Colonic mucosa (tissue), 4 donors: Measurements from ENCODE around the gene TNFAIP6. TPM values are rescaled to one million over a fixed set of nuclear protein-coding genes. Genes with fewer than 3 reads are reported as not detected.
"Not testable (repeated sequence)": the region's sequence is repeated elsewhere in the genome, so short reads cannot be mapped to it uniquely, and the experiment has no call there.

Source experiments
- DNase-seq: peaks from one replicate; pipeline ENCODE4 v3.0.0-alpha.2; 2020
- H3K27ac ChIP-seq: fragments of 200-600 bp; one replicate; pipeline ENCODE4 v1.8.0; 2021
- H3K27me3 ChIP-seq: fragments of 200-600 bp; one replicate; pipeline ENCODE4 v1.8.0; 2021
- H3K36me3 ChIP-seq: fragments of 200-600 bp; one replicate; pipeline ENCODE4 v1.8.0; 2021
- H3K4me1 ChIP-seq: fragments of 200-600 bp; one replicate; pipeline ENCODE4 v1.8.0; 2021; ENCODE audit warnings: mild to moderate bottlenecking
- H3K4me3 ChIP-seq: fragments of 200-600 bp; one replicate; pipeline ENCODE4 v1.8.0; 2021
- H3K9ac ChIP-seq, 2 donors: one replicate each; pipeline ENCODE4 v1.7.0; 2013; ENCODE audit warnings: control low read depth in 2 of 2, low read depth in 2 of 2, low read length in 2 of 2
- H3K9me3 ChIP-seq: fragments of 200-600 bp; one replicate; pipeline ENCODE4 v1.8.0; 2021
- intact Hi-C: fragments of 100-400 bp; cut with DNase I; formaldehyde crosslinking; loops from one replicate; pipeline ENCODE4 v1.14.1; 2022
- total RNA-seq, 2 donors: library from RNA; stranded (reverse); fragmentation: NEBNext Ultra II Directional in 1 of 2; extraction: Animal tissue kit (Norgen Biotek cat#: 25700) in 1 of 2; gene quantifications; one replicate each; pipeline ENCODE4 v1.2.1, GENCODE V29; 2021
- TF ChIP-seq, protein P1 (sequence below): fragments of 200-600 bp; IDR thresholded peaks from one replicate; pipeline ENCODE4 v1.8.0; 2022; ENCODE audit warnings: antibody characterized with exemption, mild to moderate bottlenecking
- donor health status: healthy.
- donor health status: DM: no; HTN: no; CAD: no.
- donor health status: DM: no; HTN: no; CAD: no.

TNFAIP6 gene
- 1 to 10 TPM in 1 of 2 donors, under 1 TPM in 1; 0.57 to 2.4 TPM for total RNA-seq

- no peak within 1 kb of the TSS for H3K27ac ChIP-seq
Measured at GRCh38 chr2:151357359-151357758, at the start of gene TNFAIP6. Gene TNFAIP6 (plus strand): TSS chr2:151357592. CDS start chr2:151357667, 75 bp downstream.

DNA sequence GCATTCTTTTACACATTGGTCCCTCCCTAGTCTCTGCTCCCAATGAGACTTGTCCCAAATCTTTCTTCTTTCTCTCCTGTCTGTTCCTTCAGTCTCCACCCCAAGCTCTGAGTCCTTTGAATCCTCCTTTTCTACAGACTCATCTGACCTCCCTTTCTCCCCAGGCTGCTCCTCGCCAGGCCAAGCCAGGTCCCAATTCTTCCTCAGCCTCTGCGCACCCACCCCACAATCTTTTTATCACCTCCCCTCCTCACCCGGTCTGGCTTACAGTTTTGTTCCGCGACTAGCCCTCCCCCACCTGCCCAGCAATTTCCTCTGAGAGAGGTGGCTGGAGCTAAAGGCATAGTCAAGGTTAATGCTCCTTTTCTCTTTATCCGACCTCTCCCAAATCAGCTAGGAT is 47.1 kb upstream of the TNFAIP6 start:
- H3K9me3 ChIP-seq, DNase-seq, H3K27me3 ChIP-seq, intact Hi-C loops, H3K4me1 ChIP-seq, H3K9ac ChIP-seq, H3K4me3 ChIP-seq, H3K27ac ChIP-seq, H3K36me3 ChIP-seq: not testable (repeated sequence)

More at GRCh38 chr2:151357359-151357758, at the start of gene TNFAIP6:
- H3K27me3 ChIP-seq: no peaks in the 10 kb centered on the region
- intact Hi-C loops: no loop called here
- TF ChIP-seq, protein P1, sequence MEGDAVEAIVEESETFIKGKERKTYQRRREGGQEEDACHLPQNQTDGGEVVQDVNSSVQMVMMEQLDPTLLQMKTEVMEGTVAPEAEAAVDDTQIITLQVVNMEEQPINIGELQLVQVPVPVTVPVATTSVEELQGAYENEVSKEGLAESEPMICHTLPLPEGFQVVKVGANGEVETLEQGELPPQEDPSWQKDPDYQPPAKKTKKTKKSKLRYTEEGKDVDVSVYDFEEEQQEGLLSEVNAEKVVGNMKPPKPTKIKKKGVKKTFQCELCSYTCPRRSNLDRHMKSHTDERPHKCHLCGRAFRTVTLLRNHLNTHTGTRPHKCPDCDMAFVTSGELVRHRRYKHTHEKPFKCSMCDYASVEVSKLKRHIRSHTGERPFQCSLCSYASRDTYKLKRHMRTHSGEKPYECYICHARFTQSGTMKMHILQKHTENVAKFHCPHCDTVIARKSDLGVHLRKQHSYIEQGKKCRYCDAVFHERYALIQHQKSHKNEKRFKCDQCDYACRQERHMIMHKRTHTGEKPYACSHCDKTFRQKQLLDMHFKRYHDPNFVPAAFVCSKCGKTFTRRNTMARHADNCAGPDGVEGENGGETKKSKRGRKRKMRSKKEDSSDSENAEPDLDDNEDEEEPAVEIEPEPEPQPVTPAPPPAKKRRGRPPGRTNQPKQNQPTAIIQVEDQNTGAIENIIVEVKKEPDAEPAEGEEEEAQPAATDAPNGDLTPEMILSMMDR: no peak
- no peak for DNase-seq
- no peaks in the 10 kb centered on the region for H3K36me3 ChIP-seq
- H3K9ac ChIP-seq: no peak within 1 kb of the TSS
- no peaks in the 10 kb centered on the region for H3K9me3 ChIP-seq
- H3K4me1 ChIP-seq: no peaks in the 10 kb centered on the region
- no peak within 1 kb of the TSS for H3K4me3 ChIP-seq

DNA sequence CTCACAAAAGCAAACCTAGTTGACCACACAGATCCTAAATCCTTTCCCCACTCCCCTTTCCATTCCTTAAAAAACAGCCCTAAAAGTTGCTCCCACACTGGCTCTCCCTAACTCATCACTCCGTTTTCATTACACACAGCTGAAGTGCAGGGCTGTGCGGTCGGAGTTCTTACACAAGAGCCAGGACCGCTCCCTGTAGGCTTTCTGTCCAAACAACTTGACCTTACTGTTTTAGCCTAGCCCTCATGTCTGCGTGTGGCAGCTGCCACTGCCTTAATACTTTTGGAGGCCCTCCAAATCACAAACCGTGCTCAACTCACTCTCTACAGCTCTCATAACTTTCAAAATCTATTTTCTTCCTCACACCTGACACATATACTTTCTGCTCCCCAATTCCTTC is 45.0 kb upstream of the TNFAIP6 start:
- H3K27ac ChIP-seq, H3K9me3 ChIP-seq, intact Hi-C loops, H3K36me3 ChIP-seq, H3K4me3 ChIP-seq, DNase-seq, H3K9ac ChIP-seq, H3K4me1 ChIP-seq, H3K27me3 ChIP-seq: not testable (repeated sequence)

- H3K27me3 ChIP-seq: no peaks in the 10 kb centered on the region
- H3K4me1 ChIP-seq: no peaks in the 10 kb centered on the region
- intact Hi-C loops: no loop called here
- TF ChIP-seq, protein P1: no peak
- H3K9me3 ChIP-seq: no peaks in the 10 kb centered on the region
- no peak overlapping the region for H3K27ac ChIP-seq
- H3K9ac ChIP-seq: no peak overlapping the region
- DNase-seq: no peak
- no peak overlapping the region for H3K4me3 ChIP-seq
- H3K36me3 ChIP-seq: no peaks in the 10 kb centered on the region
Measured at GRCh38 chr2:151315381-151315903, 42.0 kb upstream of the TNFAIP6 start.

DNA sequence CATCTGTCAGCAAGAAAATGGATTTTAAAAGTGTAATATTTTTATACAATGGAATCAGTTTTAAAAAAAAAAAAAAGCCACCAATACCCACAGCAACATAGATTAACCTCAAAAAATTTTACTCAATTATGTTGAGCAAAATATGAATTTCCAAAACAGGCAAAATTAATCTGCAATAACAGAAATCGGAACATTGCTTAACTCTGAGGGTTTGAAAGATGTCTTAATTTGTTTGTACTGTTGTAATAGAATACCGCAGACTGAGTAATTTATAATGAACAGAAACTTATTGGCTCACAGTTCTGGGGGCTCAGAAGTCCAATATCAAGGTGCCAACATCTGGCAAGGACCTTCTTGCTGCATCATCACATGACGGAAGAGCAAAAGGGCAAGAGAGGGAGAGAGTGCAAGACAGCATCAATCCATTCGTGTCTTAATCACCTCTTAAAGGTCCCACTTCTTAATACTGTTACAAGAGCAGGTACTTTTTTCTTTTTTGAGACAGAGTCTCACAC is 31.8 kb upstream of the TNFAIP6 start:
- TF ChIP-seq, protein P1: no peak
- DNase-seq: no peak
- Histone ChIP-seq H3K36me3 (no peaks in the 10 kb centered on the region), H3K27ac (no peak overlapping the region), H3K27me3 (no peaks in the 10 kb centered on the region), H3K4me1 (no peaks in the 10 kb centered on the region), H3K4me3 (no peak overlapping the region), H3K9ac (no peak overlapping the region), H3K9me3 (no peaks in the 10 kb centered on the region)
- intact Hi-C loops: no loop called here

- DNase-seq: no peak
- TF ChIP-seq, protein P1: no peak
- Histone ChIP-seq H3K4me3 (no peak overlapping the region), H3K9ac (no peak overlapping the region), H3K4me1 (no peaks in the 10 kb centered on the region), H3K27ac (no peak overlapping the region), H3K27me3 (no peaks in the 10 kb centered on the region), H3K36me3 (no peaks in the 10 kb centered on the region), H3K9me3 (no peaks in the 10 kb centered on the region)
- intact Hi-C loops: no loop called here
Measured at GRCh38 chr2:151326554-151326953, 30.8 kb upstream of the TNFAIP6 start.
